Tibial nerve (tissue), 4 donors: ENCODE results near the gene SV2B.

Source experiments
- EP300 ChIP-seq, 2 donors: sonication (generic); formaldehyde crosslinking; IDR thresholded peaks; one replicate each; pipeline ENCODE4 v1.6.1; 2017; ENCODE audit warnings: antibody characterized with exemption in 2 of 2, mild to moderate bottlenecking in 1 of 2
- TF ChIP-seq, protein P1 (sequence below), 5 experiments: fragments of 200-600 bp in 3 of 5; fragments of 450-650 bp in 2 of 5; sonication (generic) in 3 of 5; IDR thresholded peaks; one replicate each; pipeline ENCODE4 v1.5.1; 2016 to 2019; ENCODE audit warnings: antibody characterized with exemption in 5 of 5, mild to moderate bottlenecking in 3 of 5, moderate library complexity in 2 of 5

GRCh38 chr15:91263632-91264531, 163.8 kb downstream of the SV2B start:
- TF ChIP-seq EP300 (IDR thresholded peaks at IDR 0.05), result peak; percentile 89
- TF ChIP-seq, protein P1, sequence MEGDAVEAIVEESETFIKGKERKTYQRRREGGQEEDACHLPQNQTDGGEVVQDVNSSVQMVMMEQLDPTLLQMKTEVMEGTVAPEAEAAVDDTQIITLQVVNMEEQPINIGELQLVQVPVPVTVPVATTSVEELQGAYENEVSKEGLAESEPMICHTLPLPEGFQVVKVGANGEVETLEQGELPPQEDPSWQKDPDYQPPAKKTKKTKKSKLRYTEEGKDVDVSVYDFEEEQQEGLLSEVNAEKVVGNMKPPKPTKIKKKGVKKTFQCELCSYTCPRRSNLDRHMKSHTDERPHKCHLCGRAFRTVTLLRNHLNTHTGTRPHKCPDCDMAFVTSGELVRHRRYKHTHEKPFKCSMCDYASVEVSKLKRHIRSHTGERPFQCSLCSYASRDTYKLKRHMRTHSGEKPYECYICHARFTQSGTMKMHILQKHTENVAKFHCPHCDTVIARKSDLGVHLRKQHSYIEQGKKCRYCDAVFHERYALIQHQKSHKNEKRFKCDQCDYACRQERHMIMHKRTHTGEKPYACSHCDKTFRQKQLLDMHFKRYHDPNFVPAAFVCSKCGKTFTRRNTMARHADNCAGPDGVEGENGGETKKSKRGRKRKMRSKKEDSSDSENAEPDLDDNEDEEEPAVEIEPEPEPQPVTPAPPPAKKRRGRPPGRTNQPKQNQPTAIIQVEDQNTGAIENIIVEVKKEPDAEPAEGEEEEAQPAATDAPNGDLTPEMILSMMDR (IDR thresholded peaks at IDR 0.05), result peak in 1 of 5 experiments; percentile 8
